M059J (cell line): ENCODE data around the gene SYNDIG1L. TPM values are rescaled to one million over a fixed set of nuclear protein-coding genes. Genes with fewer than 3 reads are reported as not detected.

Source experiments
- DNase-seq: peaks from one replicate; pipeline ENCODE4 v3.0.0-alpha.2; 2012; ENCODE audit warnings: low read depth
- total RNA-seq: library from RNA; depleted of rRNA; stranded (reverse); fragments of >200 nt; shearing (Covaris generic); gene quantifications from 2 replicates; pipeline ENCODE4 v1.2.3, GENCODE V29; 2014

Gene SYNDIG1L
- total RNA-seq, 1 experiment from 2014 or later: not detected

DNA sequence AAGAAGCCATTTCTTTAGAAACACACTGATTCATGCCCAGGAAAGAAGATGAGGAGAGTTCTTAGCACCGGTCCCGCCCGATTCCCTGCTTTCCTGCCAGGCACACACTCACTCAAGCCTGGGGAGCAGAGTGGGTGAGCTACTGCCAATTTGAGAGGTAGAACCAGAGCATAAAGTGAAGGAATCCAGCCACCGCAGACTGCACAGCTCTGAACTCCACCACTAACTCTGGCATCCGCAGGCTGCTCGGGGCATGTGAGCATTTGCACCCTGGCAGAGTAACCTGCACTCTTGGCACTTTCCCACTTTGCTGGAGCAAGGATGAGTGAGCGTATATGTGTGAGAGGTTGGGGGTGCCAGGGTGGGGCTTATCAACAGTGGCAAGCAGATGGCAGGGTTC lies 4.0 kb upstream of the SYNDIG1L start:
- DNase-seq: no peak

DNA sequence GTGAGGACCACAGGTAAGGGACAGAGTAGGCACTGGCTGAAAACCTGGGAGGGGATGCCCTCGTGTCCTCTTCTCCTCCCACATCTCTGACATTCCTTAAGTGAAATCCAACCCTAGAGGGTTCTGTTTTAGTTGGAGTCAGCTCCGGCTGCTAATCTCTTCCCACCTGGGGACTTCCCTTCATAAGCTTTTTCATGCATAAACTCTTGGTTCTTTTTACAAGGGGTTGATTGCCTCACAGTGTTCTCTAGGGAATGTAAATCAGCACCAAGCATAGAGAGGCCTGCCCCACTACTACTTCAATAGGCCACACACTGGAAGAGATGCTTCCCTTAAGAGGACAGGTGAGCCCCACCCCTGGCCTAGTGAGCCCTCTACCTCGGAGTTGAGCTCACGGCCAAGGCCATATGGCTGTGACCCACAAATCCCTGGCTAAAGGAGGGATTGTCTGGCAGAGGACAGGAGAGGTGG lies 3.2 kb upstream of the SYNDIG1L start:
- no peak for DNase-seq

DNA sequence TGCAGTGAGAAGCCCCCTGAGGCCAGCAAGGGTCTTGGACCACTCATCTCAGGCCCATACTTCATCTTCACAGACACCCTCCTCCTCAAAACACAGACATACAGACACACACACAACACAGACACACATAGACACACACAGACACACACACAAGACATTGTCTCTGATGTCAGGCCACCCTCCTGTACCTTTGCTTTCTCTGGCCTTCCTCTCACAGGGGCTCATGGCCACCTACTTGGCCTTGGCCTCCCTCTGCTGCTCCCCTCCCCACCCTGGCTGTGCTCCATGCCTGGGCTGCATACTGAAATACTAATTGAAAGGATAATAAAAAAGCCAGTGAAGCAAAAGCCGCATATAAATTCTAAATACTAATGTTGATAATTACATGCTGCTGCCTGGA lies 1.6 kb upstream of the SYNDIG1L start:
- DNase-seq: no peak

DNA sequence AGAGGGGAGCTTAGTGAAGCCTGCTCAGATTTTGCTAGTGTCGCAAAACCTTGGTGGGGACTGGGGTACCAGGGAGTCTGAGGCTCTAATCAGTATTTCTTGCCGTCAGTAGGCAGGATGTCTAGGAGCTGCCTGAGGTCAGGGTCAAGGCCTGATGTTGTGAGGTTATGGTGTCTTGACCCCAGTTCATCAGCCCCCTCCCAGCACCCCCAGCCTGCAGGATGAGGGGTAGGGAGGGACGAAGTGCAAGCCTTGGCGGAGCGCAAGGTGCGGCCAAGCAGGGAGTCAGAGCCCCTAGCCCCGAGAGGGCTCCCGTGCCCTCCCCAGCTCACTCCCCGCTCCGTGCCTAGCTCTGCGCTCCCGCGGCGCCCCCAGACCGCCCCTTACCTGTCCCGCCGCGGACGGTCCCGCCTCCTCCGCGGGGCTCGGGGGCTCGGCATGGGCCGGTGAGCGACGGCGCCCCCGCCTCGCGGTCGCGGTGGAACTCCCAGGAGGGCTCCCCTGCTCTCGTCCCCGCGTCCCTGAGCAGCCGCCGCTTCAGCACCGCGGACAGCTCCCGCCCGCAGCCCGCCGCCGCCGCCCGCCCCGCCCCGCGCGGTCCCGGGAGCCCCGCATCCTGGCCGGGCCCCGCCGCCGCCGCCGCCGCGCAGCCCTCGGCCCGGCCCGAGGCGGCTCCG lies 347 bp downstream of the SYNDIG1L start:
- no peak for DNase-seq

DNA sequence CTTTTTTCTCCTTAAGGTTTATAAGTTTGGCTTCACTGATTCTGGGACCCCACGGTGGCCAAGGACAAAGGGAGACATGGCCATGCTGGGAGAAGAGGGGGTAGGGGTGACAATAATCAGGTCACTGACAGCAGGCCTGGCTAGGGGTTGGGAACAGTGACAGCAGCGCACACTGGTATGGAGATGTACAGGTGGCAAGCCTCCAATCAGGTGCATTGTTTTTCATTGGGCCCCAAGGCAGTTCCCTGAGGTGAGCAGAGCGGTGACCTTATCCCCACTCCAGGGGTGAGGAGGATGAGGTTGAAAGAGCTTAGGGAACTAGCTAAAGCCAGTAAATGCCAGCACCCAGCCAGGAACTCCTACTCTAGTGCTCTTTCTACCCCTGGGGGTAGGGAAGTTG lies 1.4 kb downstream of the SYNDIG1L start:
- no peak for DNase-seq

DNA sequence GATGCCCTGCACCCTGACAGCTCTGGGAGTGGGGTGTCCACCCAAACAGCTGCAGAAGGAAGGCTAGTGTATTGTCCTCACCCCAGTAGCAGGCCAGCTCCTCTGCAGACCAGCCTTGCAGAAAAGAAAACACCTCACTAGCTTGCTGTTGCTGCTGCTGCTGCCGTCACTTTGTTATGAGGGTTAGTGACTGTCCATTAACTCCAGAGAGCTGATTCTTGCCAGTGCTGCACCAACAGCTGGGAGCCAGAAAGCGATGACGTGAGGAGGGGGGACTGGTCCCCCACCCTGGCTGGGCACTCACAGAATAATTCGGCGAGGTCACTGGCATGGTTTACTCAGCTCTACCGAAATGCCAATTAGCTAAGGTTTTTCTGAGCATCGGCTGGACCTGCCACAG lies 2.8 kb downstream of the SYNDIG1L start:
- no peak for DNase-seq

DNA sequence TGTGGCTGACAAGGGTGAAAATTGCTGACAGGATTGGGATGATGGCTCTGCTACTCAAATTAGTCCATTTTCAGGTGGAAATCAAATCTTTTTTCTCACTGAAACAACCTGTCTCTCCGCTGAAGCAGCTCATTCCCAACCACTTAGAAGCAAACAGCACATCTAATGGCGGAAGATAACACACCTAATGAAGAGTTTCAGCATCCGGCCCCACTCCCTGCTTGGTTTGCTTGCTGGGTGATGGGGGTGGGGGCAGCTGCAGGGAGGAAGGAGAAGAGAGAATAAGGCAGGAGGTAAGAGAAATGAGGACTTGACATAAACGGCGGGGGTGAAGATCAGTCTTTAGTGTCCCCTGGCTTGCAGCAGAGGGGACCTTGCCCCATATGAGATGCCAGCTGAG lies 4.0 kb downstream of the SYNDIG1L start:
- no peak for DNase-seq

DNA sequence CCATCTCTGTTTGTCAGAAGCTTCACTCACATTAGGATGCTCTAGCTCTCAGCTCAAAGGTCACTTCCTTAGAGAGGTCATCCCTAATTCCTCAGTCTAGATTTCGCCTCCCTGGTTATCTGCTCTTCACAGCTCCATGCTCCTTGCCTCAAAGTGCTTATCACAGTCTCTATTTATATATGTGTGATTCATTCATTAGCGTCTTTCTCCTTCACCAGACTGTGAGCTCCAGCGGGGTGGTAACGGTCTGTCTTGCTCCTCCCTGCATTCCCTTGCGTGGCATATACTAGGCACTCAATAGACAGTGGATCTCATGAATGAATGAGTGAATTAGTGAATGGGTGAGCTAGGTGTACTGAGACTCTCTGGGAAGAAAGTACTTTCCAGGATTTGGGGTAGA lies 6.9 kb downstream of the SYNDIG1L start:
- DNase-seq: no peak

DNA sequence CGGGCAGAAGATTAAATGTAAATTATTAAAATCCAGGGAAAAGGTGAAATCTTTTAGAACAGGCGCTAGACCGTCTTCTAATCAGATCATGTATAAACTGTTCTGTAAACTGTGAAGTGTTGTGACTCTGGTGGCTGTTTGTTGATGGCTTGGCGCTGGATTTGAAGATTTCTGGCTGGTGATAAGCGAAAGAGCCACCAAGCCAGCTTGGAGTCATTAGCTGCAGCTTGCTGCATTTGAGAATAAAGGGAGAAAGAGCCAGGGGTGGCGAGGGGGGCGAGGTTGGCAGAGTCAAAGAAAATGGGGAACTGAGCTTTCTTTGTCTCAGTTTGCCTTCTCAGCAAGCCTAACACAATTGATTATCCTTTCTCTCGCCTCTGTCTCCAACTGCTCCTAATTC lies 8.0 kb downstream of the SYNDIG1L start:
- no peak for DNase-seq

DNA sequence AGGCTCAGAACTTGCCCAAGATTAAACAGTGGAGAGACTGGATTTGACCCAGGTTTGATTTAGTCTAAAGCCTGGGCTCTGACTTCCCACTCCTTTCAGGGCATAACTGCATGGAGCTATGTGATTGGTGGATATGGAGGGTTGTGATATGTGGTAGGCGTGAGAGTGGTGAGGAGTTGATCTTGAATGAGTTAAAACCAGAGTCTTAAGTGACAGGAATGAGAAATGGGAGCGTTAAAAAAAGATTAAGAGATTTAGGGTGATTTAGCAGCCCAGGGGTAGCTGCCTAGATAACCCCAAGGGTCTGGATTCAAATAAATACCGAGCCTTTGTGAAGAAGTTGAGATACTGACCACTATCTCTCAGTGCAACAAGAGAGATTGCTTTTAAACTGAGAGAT lies 8.4 kb downstream of the SYNDIG1L start:
- DNase-seq: no peak

DNA sequence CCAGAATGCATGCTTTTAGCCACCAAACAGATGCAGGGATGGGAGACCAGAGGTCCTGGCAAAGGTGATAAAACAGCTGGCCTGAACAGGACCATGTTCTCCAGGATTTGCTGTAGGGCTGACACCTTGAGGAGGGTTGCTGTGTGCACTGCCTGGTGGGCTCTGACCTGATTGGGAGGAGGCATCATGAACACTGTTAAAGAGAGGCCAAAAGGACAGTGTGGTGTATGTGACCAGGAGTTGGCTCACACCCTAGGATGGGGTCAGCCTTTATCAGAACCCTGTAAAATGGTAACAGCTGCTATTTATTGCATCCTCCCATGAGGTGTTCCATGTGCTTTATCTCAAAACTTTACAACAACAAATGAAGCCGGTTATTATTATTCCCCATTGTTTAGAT lies 8.8 kb downstream of the SYNDIG1L start:
- DNase-seq: no peak

DNA sequence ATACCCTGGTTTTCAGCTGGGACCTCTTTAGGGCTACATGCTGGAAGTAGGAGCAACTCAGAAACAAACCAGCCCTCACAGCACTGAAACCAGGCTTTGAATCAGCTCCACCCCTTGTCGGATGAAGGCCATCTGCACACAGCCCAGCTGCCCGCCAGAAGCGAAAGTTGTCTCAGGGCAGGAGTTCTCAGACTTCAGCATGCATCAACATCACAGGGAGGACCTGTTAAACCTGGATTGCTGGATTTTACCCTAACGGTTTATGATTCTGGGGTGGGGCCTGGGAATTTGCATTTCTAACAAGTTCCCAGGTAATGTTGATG lies 10.9 kb downstream of the SYNDIG1L start:
- DNase-seq: no peak

DNA sequence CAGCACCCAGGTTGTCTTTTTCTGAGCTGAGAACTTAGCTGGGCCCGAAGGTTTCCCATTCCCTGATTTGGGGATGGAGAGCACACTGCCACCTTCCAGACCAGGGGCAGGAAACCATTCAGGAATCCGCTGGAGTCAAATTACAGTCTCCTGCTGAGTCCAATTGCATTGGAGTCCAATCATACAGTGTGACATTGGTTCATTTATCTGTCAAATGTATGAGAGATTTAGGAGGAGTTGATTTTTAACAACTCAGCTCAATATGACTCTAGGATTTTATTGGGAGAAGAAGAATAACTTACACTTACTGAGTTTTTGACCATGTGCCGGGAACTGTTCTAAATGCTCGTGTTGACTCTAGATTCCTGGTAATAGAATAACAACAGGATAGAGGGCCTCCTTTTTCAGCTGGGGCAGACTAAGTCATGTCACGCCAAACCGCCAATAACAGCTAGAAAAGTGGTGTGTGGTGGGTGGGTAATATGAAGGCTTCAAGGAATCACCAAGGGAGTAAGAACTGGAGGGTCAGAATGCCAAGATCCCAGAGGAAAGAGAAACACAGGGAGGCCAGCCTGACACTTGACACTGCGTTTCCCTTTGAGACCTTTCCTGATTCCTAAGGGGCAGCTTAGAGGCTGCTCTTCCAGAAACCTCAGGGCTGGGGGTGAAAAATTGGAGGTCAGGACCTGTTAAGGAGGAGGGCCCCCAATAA lies 11.5 kb downstream of the SYNDIG1L start:
- peak; percentile 14 for DNase-seq

DNA sequence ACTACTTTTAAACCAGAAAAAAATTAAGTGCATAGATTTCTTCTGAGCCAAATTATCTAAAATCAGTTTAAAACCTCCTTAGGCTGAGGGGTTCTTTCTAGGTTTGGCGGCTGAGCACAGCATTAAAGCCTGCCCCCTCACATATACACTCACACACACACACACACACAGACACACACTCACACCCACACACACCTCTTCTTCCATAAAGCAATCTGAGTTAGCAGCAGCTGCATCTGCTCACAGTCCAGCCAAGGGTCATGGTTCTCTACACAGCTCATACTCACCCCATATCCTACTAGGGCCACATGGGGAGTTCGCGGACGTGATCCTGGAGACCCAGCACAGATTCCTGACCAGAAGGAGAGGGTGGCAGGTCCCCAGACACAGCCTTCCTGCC lies 12.4 kb downstream of the SYNDIG1L start:
- DNase-seq: no peak

DNA sequence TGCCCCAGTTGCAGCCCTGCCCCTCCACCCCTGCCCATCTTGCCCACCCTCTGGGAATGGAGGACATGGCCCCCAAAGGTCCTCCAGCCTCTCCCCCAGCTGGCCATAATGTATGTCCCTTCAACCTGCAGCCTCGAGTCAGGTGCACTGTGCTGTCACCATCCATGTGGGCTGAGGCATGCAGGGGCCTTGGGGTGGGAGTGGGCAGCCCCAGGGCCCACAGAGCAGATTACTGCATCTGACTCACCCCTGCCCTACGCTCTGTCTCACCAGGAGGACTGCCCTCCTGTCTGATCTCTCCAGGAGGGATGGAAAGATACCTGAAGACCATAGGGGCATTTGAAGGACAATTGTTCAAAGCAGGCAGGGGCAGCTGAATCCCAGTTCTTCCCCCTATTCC lies 13.3 kb downstream of the SYNDIG1L start:
- no peak for DNase-seq

DNA sequence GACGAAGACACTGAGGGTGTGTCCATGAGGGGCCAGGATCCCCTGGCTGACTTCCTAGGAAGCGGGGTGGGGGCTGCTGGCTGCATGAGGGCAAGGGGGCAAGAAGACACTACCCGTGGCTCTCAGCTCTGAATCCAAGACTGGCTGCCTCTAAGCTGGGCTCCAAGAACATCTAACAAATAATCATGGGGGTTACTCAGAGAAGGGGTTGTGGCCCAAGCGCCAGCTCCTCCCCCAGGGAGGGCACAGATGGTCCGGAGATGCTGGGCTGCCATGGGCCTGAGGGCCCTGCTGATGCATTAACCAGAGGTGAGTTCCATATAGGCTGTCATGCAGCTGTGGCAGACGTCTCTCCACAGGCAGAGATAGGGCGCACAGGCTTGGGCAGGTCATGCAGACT lies 14.3 kb downstream of the SYNDIG1L start:
- DNase-seq: no peak

DNA sequence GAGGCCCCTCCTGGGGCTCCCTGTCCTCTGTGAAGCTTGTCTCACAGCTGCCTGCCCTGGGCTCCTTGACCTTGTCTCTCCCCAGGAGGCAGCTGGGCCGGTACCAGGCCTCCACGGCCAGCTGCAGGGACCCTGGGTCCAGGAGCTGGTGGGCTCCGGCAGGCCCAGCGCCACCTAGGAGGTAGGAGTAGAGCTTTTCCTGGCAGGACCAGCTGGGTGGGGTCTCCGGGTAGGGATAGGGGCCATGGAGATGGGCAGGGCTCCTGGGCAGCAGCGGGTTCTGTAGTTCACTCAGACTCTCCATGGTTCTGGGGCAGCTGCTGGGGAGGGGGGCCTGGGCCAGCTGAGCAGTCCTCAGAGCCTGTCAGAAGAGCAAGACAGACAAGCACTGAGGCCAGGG lies 16.6 kb downstream of the SYNDIG1L start:
- DNase-seq: no peak

DNA sequence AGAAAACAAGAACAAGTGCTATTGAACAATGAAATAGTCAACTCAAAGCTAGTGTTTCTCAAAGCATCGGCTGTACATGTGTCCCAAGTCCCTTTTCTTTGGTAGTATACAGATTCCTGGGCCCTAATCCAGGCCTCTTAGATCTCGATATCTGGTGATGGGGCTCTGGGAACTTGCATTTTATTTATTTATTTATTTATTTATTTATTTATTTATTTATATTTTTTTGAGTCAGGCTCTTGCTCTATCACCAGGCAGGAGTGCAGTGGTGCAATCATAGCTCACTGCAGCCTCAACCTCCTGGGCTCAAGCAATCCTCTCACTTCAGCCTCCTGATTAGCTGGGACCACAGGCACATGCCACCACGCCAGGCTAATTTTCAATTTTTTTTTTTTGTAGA lies 17.1 kb downstream of the SYNDIG1L start:
- DNase-seq: no peak

DNA sequence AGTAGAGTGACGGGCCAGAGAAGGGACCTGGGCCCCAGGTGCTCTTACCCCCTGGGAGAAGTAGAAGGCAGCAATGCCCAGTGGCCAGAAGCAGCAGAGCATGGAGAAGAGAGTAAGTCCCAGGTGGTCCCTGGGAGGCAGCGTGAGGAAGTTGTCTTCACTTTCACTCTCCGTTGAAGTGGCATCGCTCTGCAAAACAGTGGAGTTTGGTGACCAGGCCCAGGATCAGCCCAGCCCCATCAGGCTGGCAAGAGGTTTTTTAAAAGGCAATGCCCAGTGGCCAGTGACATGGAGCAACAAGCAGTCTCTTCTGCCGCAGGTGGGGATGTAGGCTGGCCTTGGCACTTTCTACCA lies 18.2 kb downstream of the SYNDIG1L start:
- DNase-seq: no peak

DNA sequence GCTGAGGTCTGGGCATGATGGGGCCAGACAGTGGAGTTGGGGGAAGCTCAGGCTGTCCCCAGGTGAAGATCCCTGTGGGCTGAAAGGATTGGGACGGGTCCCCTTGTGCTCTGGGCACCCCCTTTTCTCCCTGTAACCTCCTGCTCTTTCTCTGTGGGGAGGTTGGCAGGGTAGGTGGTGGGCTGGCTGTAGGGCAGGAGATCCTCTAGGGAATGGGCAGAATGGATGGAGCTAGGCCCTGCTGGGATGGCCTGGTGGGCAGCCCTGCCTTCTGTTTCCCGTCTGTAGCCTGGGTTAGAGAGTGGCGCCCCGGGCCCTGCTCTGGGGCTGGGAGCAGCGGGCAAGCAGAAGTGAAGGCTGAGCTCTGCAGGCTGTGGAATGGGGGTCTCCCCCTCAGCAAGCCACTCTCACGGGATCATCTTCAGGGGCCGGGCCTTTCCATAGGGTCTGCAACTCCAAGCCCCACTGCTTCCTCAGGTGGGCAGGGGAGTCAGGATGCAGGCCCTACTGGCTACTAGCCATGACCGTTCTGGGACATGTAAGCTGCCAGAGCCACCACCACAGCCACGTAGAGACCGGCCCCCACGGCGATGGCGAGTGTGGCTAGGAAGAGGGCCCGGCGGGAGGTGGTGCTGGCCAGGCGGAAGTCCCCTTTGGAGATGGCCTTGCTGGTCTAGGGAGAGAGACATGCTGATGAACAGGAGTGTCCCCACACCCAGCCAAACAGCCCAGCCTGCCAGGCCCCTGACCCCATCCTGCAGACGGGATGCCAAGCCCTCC lies 18.8 kb downstream of the SYNDIG1L start:
- no peak for DNase-seq

DNA sequence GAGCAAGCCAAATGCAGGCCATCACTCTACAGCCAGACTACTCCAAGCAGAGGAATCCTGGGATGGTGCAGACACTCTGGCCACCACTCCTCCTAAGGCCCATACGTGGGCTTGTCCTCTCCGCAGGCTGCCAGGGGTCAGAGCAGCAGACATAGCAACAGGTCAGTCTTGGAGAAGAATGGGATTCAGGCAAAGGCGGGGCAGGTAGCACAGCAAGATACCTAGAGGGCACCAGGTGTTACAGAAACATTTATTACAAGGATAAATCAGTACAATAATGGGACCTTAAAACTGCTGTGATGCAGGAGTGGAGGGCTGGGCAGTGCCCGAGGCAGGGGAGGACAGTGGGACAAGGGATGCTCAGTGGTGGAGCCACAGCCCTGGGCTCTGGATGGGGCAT lies 20.3 kb downstream of the SYNDIG1L start:
- DNase-seq: no peak

DNA sequence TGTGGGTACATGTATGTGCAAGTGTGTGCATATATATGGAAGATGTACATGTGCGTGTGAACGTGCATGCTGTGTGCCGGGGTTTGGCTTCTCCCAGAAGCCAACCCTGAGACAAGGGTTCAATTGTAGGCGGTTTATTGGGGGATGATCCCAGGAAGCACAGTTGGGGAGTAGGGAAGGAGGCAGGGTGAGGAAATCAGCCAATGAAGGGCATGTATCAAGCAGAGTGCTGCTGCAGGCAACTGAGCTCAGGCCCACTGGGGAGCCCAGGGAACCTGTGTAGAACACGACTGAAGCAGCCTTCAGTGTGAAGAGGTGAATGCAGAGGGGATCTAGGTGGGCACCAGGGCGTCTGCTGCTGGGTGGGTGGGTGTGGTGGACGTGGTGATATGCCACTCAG lies 21.6 kb downstream of the SYNDIG1L start:
- DNase-seq: no peak
